Raji (cell line): ENCODE data around the gene PODXL.

Experiments used
- POLR2A ChIP-seq: IDR thresholded peaks from 2 replicates; pipeline ENCODE4 v1.6.1; 2011; ENCODE audit warnings: low read depth, low read length, control low read depth; ENCODE audit not compliant: insufficient read depth

Gene PODXL

DNA sequence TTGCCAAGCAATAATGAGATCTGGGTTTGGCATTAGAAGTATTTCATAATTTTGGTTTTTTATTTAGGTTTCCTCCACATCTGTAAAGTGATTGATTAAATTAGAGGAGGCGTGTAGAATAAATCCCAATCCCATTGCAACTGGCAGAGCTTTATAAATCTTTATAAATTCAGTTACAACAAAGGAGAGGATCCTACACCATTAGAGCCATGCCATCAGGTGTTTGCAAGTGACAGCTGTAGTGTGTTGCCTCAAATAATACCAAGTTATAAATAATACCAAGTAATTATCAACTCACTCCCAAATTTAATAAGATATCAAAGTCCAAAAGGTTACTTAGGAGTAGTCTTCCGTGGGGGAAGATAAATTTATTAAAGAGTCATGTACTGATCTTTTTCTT is 62.2 kb downstream of the PODXL start:
- TF ChIP-seq POLR2A = no peak

DNA sequence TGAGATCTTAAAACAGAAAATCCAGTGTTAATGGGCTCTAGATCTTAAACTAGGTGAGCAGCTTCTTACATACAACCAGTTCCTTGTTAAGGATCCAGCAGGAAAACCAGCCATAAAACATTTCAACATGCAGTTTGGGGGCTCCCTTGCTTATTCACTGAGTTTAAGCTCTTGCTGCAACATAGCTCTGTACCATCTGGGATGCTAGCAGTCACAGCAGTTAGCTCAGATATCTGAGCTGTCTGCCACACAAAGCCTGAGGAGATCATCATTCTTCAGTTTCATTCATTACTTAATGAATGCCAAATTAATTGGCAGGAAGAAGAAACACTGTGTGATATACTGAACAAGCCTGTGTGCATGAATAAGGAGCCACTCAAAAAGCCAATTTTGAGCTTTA is 62.8 kb downstream of the PODXL start:
- TF ChIP-seq POLR2A = no peak

GRCh38 chr7:131493081-131493480 is 63.3 kb downstream of the PODXL start:
- no peak for TF ChIP-seq POLR2A

DNA sequence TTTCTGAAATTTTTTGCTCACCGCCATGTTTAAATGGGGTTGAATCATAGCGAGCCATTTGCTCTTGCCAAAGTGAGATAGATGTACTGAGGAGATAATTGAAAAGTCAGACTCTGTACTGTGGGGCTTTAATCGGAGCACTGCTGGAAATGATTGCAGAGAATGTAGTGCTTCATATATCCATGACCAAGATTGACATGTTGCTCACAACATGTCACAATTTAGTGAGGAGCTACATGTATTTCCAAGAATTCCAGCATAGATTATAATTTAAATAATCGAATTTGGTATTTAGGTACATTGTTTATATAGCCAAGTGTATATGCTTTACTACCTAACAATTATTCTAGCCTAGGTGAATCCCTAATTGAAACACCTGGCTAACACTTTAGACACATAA is 66.5 kb downstream of the PODXL start:
- no peak for TF ChIP-seq POLR2A

DNA sequence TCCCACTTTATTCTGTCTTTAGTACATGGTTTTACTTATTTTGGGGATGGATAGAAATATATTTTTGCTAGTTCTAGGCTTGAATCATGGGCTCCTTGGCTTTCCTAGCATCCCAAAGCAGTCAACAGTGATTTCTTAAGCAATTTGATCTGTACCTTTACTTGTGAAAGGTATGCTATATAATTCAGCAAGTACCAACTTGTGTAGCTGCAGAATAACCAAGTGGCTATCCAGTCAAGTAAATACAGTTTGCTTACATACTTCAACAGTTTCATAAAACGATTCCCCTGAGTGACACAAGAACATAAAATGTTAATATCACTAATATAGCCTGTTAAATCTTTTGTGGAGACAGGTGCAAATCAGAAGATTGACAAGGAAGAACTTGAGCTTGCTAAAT is 67.2 kb downstream of the PODXL start:
- no peak for TF ChIP-seq POLR2A

DNA sequence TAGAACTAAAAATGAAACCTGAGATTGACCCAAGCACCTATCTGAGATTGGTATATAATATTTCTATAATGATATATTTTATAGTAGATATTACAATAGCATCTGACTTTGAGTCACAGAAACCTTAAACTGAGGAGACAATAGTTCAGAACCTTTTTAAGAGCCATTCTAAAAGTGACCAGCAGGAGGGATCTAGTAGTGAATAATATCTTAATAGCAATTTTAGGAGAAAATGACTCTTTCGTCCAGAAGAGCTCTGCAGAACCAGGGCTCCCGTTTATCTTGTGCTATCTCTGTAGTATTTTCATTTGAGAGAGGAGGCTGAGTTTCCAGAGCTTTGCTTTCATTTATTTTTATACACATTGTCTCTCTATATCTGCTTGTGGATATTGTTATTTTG is 68.1 kb downstream of the PODXL start:
- TF ChIP-seq POLR2A = no peak

- TF ChIP-seq POLR2A = no peak
Measured at GRCh38 chr7:131487217-131487616, 69.2 kb downstream of the PODXL start.

DNA sequence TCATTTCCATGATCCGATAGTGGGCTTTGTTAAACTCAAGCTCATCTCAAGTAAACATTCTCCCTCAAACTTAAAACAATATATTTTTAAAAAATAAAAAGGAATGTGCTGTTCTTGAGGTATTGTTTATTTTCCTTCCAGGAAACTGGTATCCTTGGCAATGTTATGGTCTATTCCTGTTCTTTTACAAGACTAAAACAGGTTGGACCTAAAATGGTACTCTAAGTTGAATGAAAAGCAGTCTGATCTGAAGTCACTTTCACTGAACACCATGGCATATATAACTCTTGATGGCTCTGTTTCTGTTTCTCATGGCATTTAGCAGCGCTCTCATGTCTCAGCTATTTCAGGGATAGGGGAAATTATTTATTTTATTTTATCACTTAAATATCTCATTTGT is 70.1 kb downstream of the PODXL start:
- no peak for TF ChIP-seq POLR2A

DNA sequence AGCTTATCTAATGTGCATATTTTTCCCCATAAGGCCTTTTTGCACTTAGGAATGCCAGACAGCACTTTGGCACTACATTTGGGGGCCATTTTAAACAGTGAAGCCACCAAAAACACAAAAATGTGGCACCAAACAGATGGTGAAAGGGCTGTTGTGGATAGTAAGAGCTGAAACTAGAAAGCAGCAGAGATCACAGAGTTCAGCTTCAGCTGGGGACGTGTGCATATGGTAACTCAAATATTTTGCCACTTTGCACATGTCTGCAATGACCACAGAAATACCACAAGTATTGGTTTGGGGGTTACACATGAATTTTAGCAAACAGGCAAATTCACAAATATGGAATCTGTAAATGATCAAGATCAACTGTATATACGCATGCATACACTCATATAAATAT is 72.8 kb downstream of the PODXL start:
- TF ChIP-seq POLR2A = no peak

GRCh38 chr7:131482800-131483199 is 73.6 kb downstream of the PODXL start:
- TF ChIP-seq POLR2A = no peak

DNA sequence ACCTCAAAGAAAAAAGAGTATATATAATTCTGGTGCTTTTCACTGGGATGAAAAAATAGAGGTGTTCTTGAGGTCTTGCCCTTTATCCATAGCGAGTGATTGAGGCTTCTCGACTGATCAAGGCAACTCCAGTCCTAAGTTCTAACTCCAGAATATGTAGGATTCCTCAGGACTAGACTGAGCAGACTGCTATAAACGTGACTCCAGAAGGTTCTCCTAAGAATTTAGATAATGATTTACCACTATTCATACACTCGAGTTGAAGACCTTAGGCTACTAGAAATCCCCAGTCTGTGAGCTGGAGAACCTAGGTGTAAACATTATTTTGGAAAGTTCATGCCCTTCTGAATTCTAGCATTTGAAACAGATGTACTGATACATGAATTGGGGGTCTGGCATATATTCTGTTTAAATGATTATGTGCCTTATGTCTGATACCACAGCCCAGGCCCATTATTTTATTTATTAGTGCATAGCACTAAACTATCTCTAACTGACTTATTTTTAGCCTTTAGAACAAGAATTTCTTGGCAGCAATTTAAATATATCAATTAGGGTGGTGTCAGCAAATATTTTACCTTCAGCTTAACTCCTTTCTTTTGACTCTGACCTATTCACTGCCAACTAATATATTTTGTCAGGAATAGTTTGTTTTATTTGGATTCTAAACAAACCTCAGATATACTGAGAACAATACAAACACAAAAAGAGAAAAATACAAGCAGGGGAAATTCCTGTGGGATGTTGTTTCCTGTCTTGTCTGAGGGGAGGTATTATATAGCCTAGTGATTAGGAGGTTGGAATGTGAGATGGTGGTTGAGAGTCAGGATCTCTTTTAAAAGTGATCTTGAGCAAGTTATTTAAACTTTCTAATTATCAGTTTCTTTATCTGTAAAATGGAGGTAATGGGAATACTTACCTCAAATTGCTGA is 75.8 kb downstream of the PODXL start:
- TF ChIP-seq POLR2A = no peak

DNA sequence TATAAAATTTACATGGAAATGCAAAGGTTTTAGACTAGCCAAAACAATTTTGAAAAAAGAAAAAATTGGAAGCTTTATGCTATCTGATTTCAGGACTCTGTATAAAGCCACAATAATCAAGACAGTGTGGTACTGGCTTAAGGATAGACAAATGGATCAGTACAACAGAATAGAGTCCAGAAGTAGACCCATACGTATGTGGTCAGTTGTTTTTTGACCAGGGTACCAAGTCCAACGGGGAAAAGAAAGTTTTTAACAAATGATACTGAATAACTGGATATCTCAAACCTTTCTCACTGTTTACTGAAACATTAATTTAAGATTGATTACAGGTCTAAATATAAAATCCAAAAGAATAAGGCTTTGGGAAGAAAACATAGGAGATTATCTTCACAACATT is 79.7 kb downstream of the PODXL start:
- TF ChIP-seq POLR2A = no peak

GRCh38 chr7:131471250-131472004 is 85.0 kb downstream of the PODXL start:
- no peak for TF ChIP-seq POLR2A

GRCh38 chr7:131467788-131468187 is 88.6 kb downstream of the PODXL start:
- TF ChIP-seq POLR2A = no peak

DNA sequence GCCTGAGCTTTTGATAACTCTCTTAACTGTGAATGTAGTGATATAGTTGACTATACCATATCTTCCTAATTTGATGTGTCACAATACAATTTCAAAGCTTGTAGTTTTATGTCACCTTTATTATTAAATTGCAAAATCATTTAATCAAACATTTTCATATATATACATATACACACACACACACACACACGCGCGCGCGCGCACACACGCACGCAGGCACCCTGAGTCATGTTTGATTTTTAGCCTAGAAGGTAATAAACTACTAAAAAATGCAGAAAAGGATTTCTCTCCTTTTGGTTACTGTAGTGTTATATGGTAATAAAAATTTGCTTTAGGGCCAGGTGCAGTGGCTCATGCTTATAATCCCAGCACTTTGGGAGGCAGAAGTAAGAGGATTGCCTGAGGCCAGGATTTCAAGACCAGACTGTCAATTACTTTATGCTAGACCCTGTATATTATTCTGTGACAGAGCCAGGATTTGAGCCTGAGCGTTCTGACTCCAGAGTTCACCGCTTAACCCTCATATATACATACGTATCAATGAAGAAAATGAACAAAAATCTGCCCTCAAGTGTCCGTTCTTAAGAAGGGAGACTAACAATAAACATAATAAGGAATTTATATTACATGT is 89.6 kb downstream of the PODXL start:
- TF ChIP-seq POLR2A = no peak

DNA sequence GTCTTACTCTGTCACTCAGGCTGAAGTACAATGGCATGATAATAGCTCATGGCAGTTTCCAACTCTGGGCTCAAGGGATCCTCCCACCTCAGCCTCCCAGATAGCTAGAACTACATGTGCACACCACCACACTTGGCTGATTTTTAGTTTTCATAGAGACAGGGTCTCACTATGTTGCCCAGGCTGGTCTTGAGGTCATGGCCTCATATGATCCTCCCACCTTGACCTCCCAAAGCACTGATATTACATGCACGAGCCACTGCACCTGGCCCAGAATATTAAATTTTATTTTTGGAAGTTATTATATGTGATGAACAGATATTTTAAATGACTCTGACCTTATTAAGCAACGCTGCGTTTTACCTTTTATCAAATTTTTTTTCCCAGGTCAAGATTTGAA is 94.4 kb downstream of the PODXL start:
- no peak for TF ChIP-seq POLR2A
